KMS-11 (cell line): ENCODE results near the gene MNT.

Experiments
- H2AFZ ChIP-seq: fragments of 200-600 bp; sonication (generic); 2 replicates; pipeline ENCODE4 v1.6.1; 2016; ENCODE audit warnings: antibody characterized with exemption, mixed run types, low read depth
- H3K27ac ChIP-seq: fragments of 200-600 bp; sonication (generic); 2 replicates; pipeline ENCODE4 v1.6.1; 2016; ENCODE audit warnings: mild to moderate bottlenecking, mixed run types
- H3K27me3 ChIP-seq: fragments of 200-600 bp; sonication (generic); 2 replicates; pipeline ENCODE4 v1.6.1; 2017; ENCODE audit warnings: mild to moderate bottlenecking, low read depth, mixed run types, moderate library complexity; ENCODE audit not compliant: insufficient read depth
- H3K36me3 ChIP-seq: fragments of 200-600 bp; sonication (generic); 2 replicates; pipeline ENCODE4 v1.6.1; 2017; ENCODE audit warnings: mild to moderate bottlenecking, mixed run types; ENCODE audit not compliant: insufficient read depth
- H3K4me1 ChIP-seq: fragments of 200-600 bp; sonication (generic); 2 replicates; pipeline ENCODE4 v1.6.1; 2016; ENCODE audit warnings: mild to moderate bottlenecking, low read depth, mixed run types; ENCODE audit not compliant: poor library complexity, severe bottlenecking
- H3K4me2 ChIP-seq: fragments of 200-600 bp; sonication (generic); 2 replicates; pipeline ENCODE4 v1.7.0; 2016; ENCODE audit warnings: mild to moderate bottlenecking, mixed run types
- H3K4me3 ChIP-seq: fragments of 200-600 bp; sonication (generic); IDR thresholded peaks from 2 replicates; pipeline ENCODE4 v1.6.1; 2017; ENCODE audit warnings: low read depth, low read length, mixed read lengths; ENCODE audit not compliant: insufficient read depth
- H3K79me2 ChIP-seq: fragments of 200-600 bp; sonication (generic); 2 replicates; pipeline ENCODE4 v1.6.1; 2016; ENCODE audit warnings: low read depth, mixed run types; ENCODE audit not compliant: insufficient read depth
- H3K9ac ChIP-seq: fragments of 200-600 bp; sonication (generic); 2 replicates; pipeline ENCODE4 v1.6.1; 2016; ENCODE audit warnings: mild to moderate bottlenecking, mixed run types
- H4K20me1 ChIP-seq: fragments of 200-600 bp; sonication (generic); 2 replicates; pipeline ENCODE4 v1.6.1; 2016; ENCODE audit warnings: mild to moderate bottlenecking, mixed run types; ENCODE audit not compliant: insufficient read depth
- TF ChIP-seq, protein P1 (sequence below): fragments of 200-600 bp; sonication (generic); conservative IDR thresholded peaks from 2 replicates; pipeline ENCODE4 v1.6.1; 2017; ENCODE audit warnings: low read depth, mild to moderate bottlenecking, antibody characterized with exemption, low read length, moderate library complexity, mixed read lengths

Gene MNT

DNA sequence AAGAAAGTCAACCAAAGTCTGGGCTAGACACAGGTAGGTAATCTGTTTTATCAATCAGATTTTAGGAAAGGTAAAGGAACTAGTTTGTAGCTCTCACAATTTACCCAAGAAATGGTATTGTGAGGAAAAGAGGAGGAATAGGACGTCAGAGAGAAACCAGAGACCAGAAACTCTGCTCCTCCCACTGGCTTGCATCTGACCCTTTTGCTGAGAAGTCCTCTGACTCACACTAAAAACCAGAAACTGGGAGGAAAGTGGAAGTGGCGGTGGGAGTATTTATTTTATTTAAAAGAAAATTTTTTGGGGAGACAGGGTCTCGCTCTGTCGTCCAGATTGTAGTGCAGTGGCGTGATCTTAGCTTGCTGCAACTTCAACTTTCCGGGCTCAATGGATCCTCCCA is 38.0 kb upstream of the MNT start:
- H3K79me2 ChIP-seq: no peaks in the 10 kb centered on the region
- no peak overlapping the region for H3K27ac ChIP-seq
- no peak overlapping the region for H3K9ac ChIP-seq
- H3K4me3 ChIP-seq: no peak overlapping the region
- H3K4me2 ChIP-seq: no peak overlapping the region
- no peak overlapping the region for H2AFZ ChIP-seq
- H3K27me3 ChIP-seq: no peaks in the 10 kb centered on the region
- TF ChIP-seq, protein P1, sequence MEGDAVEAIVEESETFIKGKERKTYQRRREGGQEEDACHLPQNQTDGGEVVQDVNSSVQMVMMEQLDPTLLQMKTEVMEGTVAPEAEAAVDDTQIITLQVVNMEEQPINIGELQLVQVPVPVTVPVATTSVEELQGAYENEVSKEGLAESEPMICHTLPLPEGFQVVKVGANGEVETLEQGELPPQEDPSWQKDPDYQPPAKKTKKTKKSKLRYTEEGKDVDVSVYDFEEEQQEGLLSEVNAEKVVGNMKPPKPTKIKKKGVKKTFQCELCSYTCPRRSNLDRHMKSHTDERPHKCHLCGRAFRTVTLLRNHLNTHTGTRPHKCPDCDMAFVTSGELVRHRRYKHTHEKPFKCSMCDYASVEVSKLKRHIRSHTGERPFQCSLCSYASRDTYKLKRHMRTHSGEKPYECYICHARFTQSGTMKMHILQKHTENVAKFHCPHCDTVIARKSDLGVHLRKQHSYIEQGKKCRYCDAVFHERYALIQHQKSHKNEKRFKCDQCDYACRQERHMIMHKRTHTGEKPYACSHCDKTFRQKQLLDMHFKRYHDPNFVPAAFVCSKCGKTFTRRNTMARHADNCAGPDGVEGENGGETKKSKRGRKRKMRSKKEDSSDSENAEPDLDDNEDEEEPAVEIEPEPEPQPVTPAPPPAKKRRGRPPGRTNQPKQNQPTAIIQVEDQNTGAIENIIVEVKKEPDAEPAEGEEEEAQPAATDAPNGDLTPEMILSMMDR: no peak
- no peaks in the 10 kb centered on the region for H3K4me1 ChIP-seq
- no peaks in the 10 kb centered on the region for H3K36me3 ChIP-seq
- no peaks in the 10 kb centered on the region for H4K20me1 ChIP-seq

DNA sequence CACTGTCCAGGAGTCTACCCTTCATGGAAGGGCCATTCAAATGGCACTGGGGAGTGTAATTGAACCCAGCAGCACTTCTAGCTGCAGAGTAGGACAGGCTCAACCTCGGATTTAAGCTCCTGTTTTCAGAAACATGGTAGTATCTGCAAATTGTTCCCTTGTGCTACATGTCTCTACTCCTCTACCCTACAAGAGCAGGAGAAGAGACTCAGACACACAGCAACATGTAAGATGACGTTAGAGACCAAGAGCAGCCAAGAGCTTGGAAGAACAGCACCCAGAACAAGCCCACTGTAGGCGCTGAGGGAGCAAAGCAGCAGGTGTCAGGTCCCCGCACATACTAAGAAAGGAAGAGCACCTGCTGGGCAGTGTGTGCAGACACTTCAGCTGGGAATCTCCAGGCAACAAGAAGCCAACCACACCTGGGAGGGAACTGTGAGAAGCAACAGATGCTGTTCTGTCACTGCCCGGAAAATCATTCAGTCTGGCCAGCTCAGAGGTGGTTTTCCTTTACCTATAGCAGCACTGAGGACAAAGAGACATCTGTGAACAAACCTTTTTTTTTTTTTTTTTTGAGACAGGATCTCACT is 35.6 kb upstream of the MNT start:
- H3K4me1 ChIP-seq: no peaks in the 10 kb centered on the region
- H2AFZ ChIP-seq: no peak overlapping the region
- H3K79me2 ChIP-seq: no peaks in the 10 kb centered on the region
- H3K27me3 ChIP-seq: no peaks in the 10 kb centered on the region
- no peak overlapping the region for H3K9ac ChIP-seq
- no peak overlapping the region for H3K27ac ChIP-seq
- H4K20me1 ChIP-seq: no peaks in the 10 kb centered on the region
- no peak overlapping the region for H3K4me3 ChIP-seq
- TF ChIP-seq, protein P1: no peak
- H3K4me2 ChIP-seq: no peak overlapping the region
- no peaks in the 10 kb centered on the region for H3K36me3 ChIP-seq

DNA sequence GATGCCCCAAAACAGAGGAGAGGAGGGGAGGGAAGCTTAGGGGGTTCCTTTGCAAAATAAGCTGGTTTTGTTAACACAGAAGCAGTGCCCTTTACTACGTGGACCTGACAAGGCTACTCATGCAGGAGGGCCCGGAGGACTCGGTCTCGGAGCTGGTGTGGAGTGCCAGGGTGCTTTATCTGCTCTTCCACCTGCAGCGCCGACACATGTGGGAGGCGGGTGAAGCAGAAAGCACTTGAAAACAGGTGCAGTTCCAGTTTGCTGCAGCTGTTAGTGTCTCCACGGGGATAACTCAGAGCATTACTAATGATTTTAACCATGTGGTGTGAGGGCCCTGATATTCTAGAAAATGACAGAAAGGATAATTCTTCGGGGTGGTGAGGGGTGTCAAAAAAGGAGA is 35.0 kb upstream of the MNT start:
- no peaks in the 10 kb centered on the region for H4K20me1 ChIP-seq
- H2AFZ ChIP-seq: no peak overlapping the region
- no peak overlapping the region for H3K4me3 ChIP-seq
- no peak overlapping the region for H3K9ac ChIP-seq
- H3K4me1 ChIP-seq: no peaks in the 10 kb centered on the region
- no peak overlapping the region for H3K27ac ChIP-seq
- TF ChIP-seq, protein P1: no peak
- H3K36me3 ChIP-seq: no peaks in the 10 kb centered on the region
- H3K4me2 ChIP-seq: no peak overlapping the region
- no peaks in the 10 kb centered on the region; the same call in 1 of the 2 replicates for H3K79me2 ChIP-seq
- no peaks in the 10 kb centered on the region for H3K27me3 ChIP-seq

DNA sequence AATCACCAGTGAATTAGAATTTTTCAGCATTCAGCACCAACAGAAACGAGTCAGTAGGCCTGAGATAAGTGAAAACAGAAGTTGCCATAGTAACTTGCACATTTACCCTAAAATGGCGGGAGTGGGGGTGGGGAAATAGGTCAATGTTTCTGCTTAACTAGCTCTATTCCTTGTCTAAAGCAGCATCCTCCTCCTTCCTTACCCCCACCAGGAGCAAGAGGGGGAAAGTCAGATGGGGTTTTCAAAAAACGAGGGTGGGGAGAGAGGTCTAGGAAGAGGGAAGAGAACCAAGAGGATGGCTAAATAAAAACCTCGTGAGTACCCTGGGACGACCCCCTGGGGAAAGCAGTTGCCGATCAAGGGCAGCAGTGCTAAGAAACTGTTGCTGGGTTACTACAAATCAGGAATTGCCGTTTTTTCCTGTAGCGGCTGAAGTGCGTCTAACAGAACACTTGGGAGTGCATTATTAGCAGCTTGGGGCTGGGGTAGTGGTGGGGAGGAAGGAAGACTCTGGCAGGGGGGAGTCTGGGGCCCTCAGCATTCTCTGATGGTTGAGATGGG is 34.4 kb upstream of the MNT start:
- Histone ChIP-seq H3K79me2 (no peaks in the 10 kb centered on the region; the same call in 1 of the 2 replicates), H4K20me1 (no peaks in the 10 kb centered on the region), H3K9ac (no peak overlapping the region), H3K36me3 (no peaks in the 10 kb centered on the region), H3K4me3 (no peak overlapping the region), H2AFZ (no peak overlapping the region), H3K27me3 (no peaks in the 10 kb centered on the region), H3K4me2 (no peak overlapping the region), H3K27ac (no peak overlapping the region), H3K4me1 (no peaks in the 10 kb centered on the region)
- TF ChIP-seq, protein P1: no peak
